Stimulated activated CD8-positive, alpha-beta memory T cell treated with anti-CD3 and anti-CD28 coated beads, Interleukin-12 subunit alpha, Interleukin-12 subunit beta, amount 100 ng/mL, for 4 hours (primary cell): ENCODE measurements around the gene FAM131A.
A peak's percentile ranks its signal among the peaks of the same experiment; 100 is the strongest.
"Not testable (repeated sequence)": the region's sequence is repeated elsewhere in the genome, so short reads cannot be mapped to it uniquely, and the experiment has no call there.

Source experiments
- DNase-seq: peaks from one replicate; pipeline ENCODE4 v3.0.0-alpha.2; 2020; ENCODE audit warnings: low read depth

FAM131A gene

GRCh38 chr3:184317201-184317600, 20.2 kb upstream of the FAM131A start:
- DNase-seq, result no peak

- DNase-seq, result no peak
Measured at GRCh38 chr3:184320104-184320445, 17.3 kb upstream of the FAM131A start.

- no peak for DNase-seq
Measured at GRCh38 chr3:184321666-184322065, 15.7 kb upstream of the FAM131A start.

GRCh38 chr3:184322731-184323487, 14.5 kb upstream of the FAM131A start:
- DNase-seq, result no peak

GRCh38 chr3:184323696-184324095, 13.7 kb upstream of the FAM131A start:
- no peak for DNase-seq

GRCh38 chr3:184325269-184325668, 12.1 kb upstream of the FAM131A start:
- DNase-seq, result no peak

- DNase-seq, result no peak
Measured at GRCh38 chr3:184325715-184326369, 11.6 kb upstream of the FAM131A start.

- DNase-seq, result no peak
Measured at GRCh38 chr3:184327171-184327570, 10.2 kb upstream of the FAM131A start.

GRCh38 chr3:184328516-184328915, 8.9 kb upstream of the FAM131A start:
- DNase-seq, result no peak

GRCh38 chr3:184332370-184333090, 4.9 kb upstream of the FAM131A start:
- no peak for DNase-seq

GRCh38 chr3:184333190-184333589, 4.2 kb upstream of the FAM131A start:
- no peak for DNase-seq

- DNase-seq, result no peak
Measured at GRCh38 chr3:184333700-184334099, 3.7 kb upstream of the FAM131A start.

- no peak for DNase-seq
Measured at GRCh38 chr3:184334470-184335158, 2.8 kb upstream of the FAM131A start.

- no peak for DNase-seq
Measured at GRCh38 chr3:184335291-184335660, 2.1 kb upstream of the FAM131A start.

- DNase-seq, result peak; percentile 77
Measured at GRCh38 chr3:184335661-184336546, 1.5 kb upstream of the FAM131A start.

GRCh38 chr3:184336547-184337398, 627 bp upstream of the FAM131A start:
- no peak for DNase-seq

- DNase-seq, result no peak
Measured at GRCh38 chr3:184337981-184338380, 581 bp downstream of the FAM131A start.

GRCh38 chr3:184338511-184338945, 1.1 kb downstream of the FAM131A start:
- DNase-seq, result no peak

GRCh38 chr3:184339001-184339400, 1.6 kb downstream of the FAM131A start:
- DNase-seq, result no peak

GRCh38 chr3:184339451-184340135, 2.2 kb downstream of the FAM131A start:
- not testable (repeated sequence) for DNase-seq
